PC-3 (cell line): ENCODE results near the gene ITGAL.

Experiments used
- EZH2 ChIP-seq: fragments of 300-600 bp; sonication (generic); IDR thresholded peaks from one replicate; pipeline ENCODE4 v1.6.1; 2017; ENCODE audit warnings: antibody characterized with exemption, mild to moderate bottlenecking, low read length; ENCODE audit not compliant: unreplicated experiment
- TF ChIP-seq, protein P1 (sequence below): fragments of 300-600 bp; sonication (generic); conservative IDR thresholded peaks from 2 replicates; pipeline ENCODE4 v1.5.1; 2017; ENCODE audit warnings: antibody characterized with exemption, low read depth, mild to moderate bottlenecking, low read length

DNA sequence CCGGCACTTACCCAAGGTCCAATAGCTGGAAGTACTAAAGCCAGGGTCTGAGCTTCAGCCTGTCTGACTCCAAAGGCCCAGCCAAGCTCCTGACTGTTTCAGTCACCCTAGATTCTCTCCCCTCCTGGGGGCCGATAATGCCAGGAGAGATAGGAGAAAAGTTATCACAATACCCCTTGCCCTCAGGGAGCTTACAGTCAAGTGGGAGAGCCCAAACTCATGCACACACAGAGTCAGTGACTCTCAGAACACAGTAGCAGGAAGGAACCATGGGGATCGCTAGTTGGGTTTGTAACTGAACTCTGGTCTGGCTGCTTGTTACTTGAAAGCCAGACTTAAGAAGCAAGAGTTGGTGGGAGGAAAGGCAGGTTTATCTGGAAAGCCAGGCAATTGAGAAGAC lies 39.0 kb downstream of the ITGAL start:
- no peak for TF ChIP-seq EZH2
- TF ChIP-seq, protein P1, sequence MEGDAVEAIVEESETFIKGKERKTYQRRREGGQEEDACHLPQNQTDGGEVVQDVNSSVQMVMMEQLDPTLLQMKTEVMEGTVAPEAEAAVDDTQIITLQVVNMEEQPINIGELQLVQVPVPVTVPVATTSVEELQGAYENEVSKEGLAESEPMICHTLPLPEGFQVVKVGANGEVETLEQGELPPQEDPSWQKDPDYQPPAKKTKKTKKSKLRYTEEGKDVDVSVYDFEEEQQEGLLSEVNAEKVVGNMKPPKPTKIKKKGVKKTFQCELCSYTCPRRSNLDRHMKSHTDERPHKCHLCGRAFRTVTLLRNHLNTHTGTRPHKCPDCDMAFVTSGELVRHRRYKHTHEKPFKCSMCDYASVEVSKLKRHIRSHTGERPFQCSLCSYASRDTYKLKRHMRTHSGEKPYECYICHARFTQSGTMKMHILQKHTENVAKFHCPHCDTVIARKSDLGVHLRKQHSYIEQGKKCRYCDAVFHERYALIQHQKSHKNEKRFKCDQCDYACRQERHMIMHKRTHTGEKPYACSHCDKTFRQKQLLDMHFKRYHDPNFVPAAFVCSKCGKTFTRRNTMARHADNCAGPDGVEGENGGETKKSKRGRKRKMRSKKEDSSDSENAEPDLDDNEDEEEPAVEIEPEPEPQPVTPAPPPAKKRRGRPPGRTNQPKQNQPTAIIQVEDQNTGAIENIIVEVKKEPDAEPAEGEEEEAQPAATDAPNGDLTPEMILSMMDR = no peak
